HG02970 (cell line): ENCODE measurements around the gene ZNF236.

Experiments
- ATAC-seq: cut with Tn5 transposase; IDR thresholded peaks from one replicate; pipeline ENCODE4 v1.9.1; 2021; ENCODE audit warnings: mild to moderate bottlenecking, moderate library complexity, moderate number of reproducible peaks; ENCODE audit not compliant: unreplicated experiment, low FRiP score

ZNF236 gene

GRCh38 chr18:76896677-76897076 is 74.3 kb downstream of the ZNF236 start:
- no peak for ATAC-seq

DNA sequence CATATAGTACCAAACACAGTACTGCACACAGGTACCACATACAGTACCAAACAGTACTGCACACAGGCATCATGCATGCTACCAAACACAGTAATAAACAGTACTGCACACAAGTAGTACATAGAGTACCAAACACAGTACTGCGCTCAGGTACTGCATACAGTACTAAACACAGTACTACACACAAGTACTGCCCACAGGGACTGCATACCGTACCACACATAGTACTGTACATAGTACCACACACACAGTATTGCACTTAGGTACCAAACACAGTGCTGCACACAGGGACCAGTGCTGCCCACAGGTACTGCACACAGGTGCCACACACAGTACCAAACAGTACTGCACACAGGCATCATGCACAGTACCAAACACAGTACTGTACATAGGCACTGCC is 74.9 kb downstream of the ZNF236 start:
- ATAC-seq = no peak

GRCh38 chr18:76903386-76903785 is 81.0 kb downstream of the ZNF236 start:
- ATAC-seq = no peak

DNA sequence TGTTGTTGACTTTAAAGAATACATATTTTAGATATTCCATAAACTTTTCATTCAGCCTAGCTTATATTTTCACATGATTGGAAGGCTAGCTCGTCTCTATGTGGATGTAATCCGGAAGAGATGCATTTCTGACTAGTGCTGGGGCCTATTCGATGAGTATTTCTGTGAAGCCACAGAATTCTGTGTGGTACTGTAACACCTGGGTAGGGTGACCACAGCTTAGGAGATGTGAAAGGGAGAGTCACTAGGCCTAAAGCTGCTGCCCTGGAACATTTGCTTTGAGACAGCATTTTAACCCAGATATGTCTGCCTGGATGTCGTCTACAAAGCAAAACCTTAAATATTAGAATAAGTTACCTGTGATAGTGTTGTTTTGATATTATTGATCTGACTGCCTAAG is 83.5 kb downstream of the ZNF236 start:
- ATAC-seq = no peak

GRCh38 chr18:76908277-76908676 is 85.9 kb downstream of the ZNF236 start:
- no peak for ATAC-seq

DNA sequence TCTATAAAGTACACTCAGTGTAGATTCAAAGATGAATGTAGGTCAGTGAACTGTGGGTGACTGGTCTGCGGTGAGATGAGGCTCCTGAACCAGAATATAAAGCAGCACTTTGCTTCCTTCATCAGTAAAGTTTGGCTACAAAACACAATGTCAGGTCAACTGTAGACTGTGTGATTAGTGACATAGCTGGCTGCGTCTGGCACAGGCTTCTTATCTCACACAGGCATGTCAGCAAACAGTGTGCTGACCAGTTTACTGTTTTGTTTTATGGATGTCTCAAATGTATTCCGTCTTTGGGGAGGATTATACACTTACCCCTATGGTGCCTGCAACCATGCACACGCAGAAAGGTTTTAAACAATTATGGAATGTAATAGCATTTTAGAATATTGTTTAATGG is 87.1 kb downstream of the ZNF236 start:
- ATAC-seq = no peak

- ATAC-seq = no peak
Observed at GRCh38 chr18:76911440-76911839, 89.1 kb downstream of the ZNF236 start.

GRCh38 chr18:76913583-76913982 is 91.2 kb downstream of the ZNF236 start:
- ATAC-seq = no peak

- ATAC-seq = no peak
Observed at GRCh38 chr18:76914314-76914713, 92.0 kb downstream of the ZNF236 start.

DNA sequence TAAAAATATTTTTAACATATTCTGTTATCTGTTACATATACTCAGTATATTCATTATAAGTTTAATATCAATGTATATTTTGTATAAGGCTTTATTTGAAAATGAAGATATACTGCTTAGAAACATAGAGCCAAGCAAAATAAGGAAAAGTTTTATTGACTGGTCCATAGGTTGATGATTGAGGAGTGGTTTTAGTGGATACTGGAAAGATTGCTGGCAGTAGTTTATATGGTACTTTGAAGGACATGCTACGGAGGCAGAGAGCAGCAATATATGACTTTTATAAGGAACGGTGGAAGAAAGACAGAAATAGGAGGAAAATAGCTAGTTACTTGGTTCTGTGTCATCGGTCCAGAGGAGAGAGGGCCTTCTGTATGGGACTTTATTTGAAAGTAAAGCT is 92.4 kb downstream of the ZNF236 start:
- no peak for ATAC-seq

DNA sequence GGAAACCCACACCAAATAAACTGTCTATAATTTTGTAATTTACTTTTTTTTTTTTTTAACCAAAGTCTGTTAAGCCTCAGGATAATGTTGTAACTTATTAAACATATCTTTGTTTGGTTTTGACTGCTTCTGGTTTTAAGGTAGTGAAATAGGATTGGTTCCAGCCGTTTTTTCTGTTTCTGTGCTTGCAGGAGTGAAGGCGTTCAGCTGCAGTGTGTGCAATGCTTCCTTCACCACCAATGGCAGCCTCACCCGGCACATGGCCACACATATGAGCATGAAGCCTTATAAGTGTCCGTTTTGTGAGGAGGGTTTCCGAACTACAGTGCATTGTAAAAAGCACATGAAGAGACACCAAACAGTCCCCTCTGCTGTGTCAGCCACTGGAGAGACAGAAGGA is 93.1 kb downstream of the ZNF236 start:
- no peak for ATAC-seq

DNA sequence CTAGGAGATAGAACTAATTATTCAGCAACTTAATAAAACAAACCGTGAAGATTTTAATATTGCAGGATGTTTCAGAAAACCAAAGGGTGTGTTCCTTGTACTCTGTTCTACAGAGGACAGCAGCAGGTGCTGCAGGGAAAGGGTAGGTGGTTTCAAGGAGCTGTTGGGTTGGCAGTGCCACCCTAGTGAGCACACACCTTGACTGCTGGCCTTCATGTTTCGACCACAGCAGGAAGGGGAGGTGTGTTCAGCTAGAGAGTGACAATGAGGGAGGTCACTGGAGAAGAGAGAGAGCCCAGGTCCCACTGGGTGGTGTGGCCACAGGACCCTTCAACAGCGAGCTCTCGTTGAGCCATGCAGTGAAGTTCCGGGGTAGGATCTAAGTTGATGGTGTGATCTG is 98.6 kb downstream of the ZNF236 start:
- no peak for ATAC-seq

GRCh38 chr18:76922107-76922506 is 99.8 kb downstream of the ZNF236 start:
- peak; percentile 86 for ATAC-seq

DNA sequence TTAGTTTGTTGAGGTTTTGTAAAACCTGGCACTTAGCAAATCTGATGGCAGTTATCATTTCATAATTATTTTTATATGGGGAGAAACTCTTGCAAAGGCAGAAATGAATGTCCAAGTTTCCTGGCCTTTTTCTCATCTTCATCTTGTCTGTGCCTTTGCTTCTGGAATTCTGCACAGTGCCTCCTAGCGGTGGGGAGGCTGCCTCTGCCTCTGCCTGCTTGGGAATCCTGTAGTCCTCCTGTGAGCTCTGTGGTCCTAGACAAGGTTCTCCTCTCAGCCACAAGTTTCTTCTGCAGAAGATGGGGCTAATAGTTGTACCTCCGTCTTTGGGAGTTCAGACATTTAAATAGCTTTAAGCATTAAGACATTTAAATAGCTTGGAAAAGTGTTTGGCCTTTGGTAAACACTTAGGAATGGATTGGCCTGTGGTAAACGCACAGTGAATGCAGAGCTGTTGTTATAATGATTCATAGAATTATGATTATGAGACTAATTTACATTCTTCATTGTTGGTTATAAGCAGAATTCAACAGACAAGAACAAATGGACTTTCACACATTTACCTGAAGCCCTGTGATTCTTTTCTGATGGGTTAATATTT is 101.2 kb downstream of the ZNF236 start:
- no peak for ATAC-seq

DNA sequence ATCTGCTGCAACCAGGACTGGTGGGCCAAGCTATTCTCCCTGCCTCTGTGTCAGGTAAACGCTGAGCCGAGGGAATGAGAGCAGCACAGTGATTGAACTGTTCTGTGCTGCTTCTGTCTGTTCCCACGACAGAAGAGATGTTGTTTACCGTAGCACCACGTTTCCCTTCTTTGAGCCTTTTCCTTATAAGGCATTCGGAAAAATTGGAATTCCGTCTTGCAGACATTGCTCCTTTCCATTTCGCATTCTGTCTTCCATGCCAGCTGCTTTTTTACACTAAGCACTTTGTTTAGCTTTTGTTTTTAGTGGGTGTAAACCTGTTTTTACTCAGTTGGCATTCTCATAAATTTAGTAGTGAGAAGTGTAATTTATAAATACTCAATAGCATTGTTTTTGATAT is 103.1 kb downstream of the ZNF236 start:
- no peak for ATAC-seq

DNA sequence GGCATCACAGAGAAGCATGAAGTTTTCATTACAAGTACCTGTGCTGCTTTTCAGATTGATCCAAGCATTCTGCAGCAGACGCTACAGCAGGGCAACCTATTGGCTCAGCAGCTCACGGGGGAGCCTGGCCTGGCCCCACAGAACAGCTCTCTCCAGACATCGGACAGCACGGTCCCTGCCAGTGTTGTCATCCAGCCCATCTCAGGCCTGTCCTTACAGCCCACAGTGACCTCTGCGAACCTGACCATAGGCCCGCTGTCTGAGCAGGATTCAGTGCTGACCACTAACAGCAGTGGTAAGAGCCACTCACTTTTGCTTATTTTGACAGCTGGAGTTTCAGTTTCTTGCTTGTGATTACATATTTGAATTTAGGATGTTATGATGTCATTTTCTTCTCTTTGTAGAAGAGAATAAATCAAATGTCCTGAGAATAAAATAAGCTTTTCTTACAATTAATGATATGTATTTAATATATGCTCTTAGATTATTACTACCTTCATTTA is 104.9 kb downstream of the ZNF236 start:
- ATAC-seq = no peak

DNA sequence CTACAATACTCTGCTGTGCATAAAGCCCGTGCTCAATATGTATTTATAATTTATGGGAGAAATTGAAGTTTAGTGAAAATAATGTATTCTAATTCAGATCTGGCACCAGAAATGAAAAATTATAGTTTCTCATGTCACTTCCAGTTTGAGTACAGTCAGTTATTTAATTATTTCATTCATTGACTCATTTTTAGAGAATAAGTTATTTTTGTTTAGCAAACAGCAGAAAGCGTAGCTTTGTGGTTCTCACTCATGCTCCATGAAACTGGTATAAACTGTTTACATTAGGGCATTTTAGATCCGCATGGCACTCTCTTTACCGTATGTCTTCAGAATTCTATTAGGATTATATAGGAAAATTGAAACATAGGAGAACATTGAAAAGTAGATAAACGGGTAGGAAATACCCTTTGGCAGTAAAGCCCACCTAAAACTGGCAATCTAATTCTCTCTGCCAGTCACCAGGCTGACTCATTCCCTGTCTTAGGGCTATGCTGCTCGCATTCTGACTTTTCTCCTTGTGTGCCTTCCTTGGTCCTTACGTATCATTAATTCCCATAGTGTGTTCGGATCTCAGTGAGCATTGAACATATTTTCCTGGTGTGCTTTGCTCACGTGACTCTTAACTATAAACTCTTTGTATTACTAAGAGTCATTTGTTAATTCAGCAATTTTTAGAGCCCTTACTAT is 106.0 kb downstream of the ZNF236 start:
- no peak for ATAC-seq

DNA sequence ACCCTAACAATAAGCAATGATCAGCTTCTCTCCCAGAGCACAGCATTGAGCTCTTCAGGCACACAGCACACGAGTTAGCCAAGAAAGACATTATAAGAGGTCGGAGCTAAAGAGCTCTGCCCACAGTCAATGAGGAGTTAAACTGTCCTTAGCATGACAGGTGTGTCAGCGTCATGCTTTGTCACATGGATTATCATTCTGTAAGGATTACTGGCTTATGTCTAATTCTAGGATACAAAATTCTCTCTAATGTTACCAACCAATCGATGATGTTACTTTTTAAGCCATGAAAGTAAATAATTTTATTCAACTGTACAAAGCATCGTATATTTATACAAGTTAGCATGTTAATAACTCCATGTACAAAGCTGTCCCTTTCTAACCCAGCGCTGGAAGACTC is 108.8 kb downstream of the ZNF236 start:
- no peak for ATAC-seq

- no peak for ATAC-seq
Observed at GRCh38 chr18:76932026-76932819, 109.9 kb downstream of the ZNF236 start.

GRCh38 chr18:76935722-76936337 is 113.5 kb downstream of the ZNF236 start:
- no peak for ATAC-seq

DNA sequence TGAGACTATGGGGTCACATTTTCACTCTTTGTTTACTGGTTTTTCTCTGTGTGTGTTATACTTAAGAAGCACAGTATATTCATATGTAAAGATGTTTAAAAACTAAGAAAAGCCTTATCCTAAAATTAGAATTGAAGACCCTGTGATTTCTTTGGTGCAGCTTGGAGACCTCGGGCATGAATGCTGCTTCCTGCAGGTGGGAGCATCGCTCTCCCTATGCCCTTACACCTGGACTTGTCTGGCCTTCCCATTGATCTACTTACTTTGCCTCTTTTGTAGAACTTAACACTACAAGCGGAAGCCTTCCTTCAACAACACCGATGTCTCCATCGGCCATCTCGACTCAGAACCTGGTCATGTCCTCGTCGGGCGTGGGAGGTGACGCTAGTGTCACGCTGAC is 114.5 kb downstream of the ZNF236 start:
- no peak for ATAC-seq
